T-helper 17 cell (primary cell): ENCODE data around the gene TIMM8A. TPM values are rescaled to one million over a fixed set of nuclear protein-coding genes. Genes with fewer than 3 reads are reported as not detected.
"Not testable (repeated sequence)": the region's sequence is repeated elsewhere in the genome, so short reads cannot be mapped to it uniquely, and the experiment has no call there.

Experiments used
- ATAC-seq: fragments of 150-1000 bp; cut with Tn5 transposase; 2 replicates; pipeline ENCODE4 v1.10.0; 2021; ENCODE audit warnings: mild to moderate bottlenecking, moderate library complexity
- DNase-seq, 3 donors: peaks; one replicate each; pipeline versions ENCODE4 v3.0.0 to v3.0.0-alpha.2; 2020 to 2021
- H3K9me3 ChIP-seq: one replicate; pipeline ENCODE4 v1.7.0; 2013; ENCODE audit warnings: low read length, mild to moderate bottlenecking; ENCODE audit not compliant: control insufficient read depth, poor library complexity, severe bottlenecking
- H3K27ac Mint-ChIP-seq: one replicate; pipeline ENCODE4 v1.8.0; 2022; ENCODE audit warnings: mild to moderate bottlenecking, moderate library complexity, mixed read lengths
- H3K27me3 Mint-ChIP-seq: one replicate; pipeline ENCODE4 v1.8.0; 2022; ENCODE audit warnings: mixed read lengths
- H3K36me3 Mint-ChIP-seq: one replicate; pipeline ENCODE4 v1.8.0; 2022; ENCODE audit warnings: low read depth, mixed read lengths
- H3K4me1 Mint-ChIP-seq: one replicate; pipeline ENCODE4 v1.8.0; 2022; ENCODE audit warnings: mild to moderate bottlenecking, mixed read lengths
- H3K4me3 Mint-ChIP-seq: one replicate; pipeline ENCODE4 v1.8.0; 2022; ENCODE audit warnings: mild to moderate bottlenecking, moderate library complexity, mixed read lengths
- total RNA-seq, 4 donors: library from RNA in 2 of 4; stranded (reverse) in 2 of 4; gene quantifications; one replicate each; pipeline ENCODE4 v1.2.3 and lab custom pipeline; 2022 to 2026

Gene TIMM8A
- total RNA-seq, 2 donors from 2014 or later, result 4.4 to 5.1 TPM

DNA sequence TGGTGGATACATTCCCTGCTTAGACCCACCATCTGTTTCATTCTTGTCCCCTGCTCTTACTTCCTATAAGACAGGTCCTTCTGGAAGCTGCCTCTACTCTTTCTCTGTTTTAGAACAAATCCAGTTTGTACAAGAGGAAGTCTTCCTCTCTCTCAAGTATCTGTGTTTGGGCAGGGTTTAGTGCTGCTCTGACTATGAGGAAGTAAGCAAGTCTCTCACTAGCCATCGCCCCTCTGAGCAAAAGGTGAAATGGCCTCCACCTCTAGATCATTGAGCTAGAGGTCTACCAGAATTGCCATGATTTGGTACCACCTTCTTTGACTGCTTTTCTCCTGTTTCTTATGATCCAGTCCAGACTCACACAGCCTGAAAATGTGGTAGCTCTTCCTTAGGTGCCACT is 29.0 kb upstream of the TIMM8A start:
- no peak for ATAC-seq
- Mint-ChIP-seq H3K27me3 (peaks cover 4% of the 10 kb centered on the region), H3K27ac (no peak overlapping the region), H3K4me1 (no peaks in the 10 kb centered on the region), H3K36me3 (no peaks in the 10 kb centered on the region), H3K4me3 (no peak overlapping the region)
- no peaks in the 10 kb centered on the region for H3K9me3 ChIP-seq
- no peak for DNase-seq

GRCh38 chrX:101370888-101371504 is 22.5 kb upstream of the TIMM8A start:
- H3K9me3 ChIP-seq, result no peaks in the 10 kb centered on the region
- H3K27me3 Mint-ChIP-seq, result peaks cover 4% of the 10 kb centered on the region
- H3K4me3 Mint-ChIP-seq, result no peak overlapping the region
- no peaks in the 10 kb centered on the region for H3K4me1 Mint-ChIP-seq
- DNase-seq (no peak), ATAC-seq (no peak)
- H3K27ac Mint-ChIP-seq, result no peak overlapping the region
- H3K36me3 Mint-ChIP-seq, result no peaks in the 10 kb centered on the region

DNA sequence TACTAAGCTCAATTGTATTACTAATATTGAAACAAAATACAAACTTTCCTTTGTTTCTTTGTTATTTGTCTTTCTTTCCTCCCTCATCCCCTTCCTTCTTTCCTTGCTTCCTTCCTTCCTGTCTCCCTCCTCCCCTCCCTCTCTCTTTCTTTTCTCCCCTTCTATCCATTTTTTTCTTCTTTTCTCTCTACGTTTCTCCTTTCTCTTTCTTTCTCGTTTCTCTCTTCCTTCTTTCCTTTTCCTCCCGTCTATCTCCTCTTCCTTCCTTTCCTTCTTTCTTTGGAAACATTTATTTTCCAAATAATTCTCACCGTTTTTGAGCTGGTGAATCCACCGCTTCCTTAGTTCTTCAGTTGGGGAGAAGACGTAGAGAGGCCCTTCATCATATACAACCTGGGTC is 21.1 kb upstream of the TIMM8A start:
- Mint-ChIP-seq H3K4me3 (no peak overlapping the region), H3K27me3 (no peaks in the 10 kb centered on the region), H3K27ac (no peak overlapping the region), H3K4me1 (no peaks in the 10 kb centered on the region), H3K36me3 (no peaks in the 10 kb centered on the region)
- no peak for DNase-seq
- no peak for ATAC-seq
- H3K9me3 ChIP-seq, result no peaks in the 10 kb centered on the region

- no peaks in the 10 kb centered on the region for H3K36me3 Mint-ChIP-seq
- ATAC-seq (peak; percentile 37), DNase-seq (no peak)
- H3K4me3 Mint-ChIP-seq, result no peak overlapping the region
- no peaks in the 10 kb centered on the region for H3K9me3 ChIP-seq
- no peaks in the 10 kb centered on the region for H3K27me3 Mint-ChIP-seq
- no peaks in the 10 kb centered on the region for H3K4me1 Mint-ChIP-seq
- H3K27ac Mint-ChIP-seq, result no peak overlapping the region
These were observed 20.3 kb upstream of the TIMM8A start for GRCh38 chrX:101368800-101369199.

DNA sequence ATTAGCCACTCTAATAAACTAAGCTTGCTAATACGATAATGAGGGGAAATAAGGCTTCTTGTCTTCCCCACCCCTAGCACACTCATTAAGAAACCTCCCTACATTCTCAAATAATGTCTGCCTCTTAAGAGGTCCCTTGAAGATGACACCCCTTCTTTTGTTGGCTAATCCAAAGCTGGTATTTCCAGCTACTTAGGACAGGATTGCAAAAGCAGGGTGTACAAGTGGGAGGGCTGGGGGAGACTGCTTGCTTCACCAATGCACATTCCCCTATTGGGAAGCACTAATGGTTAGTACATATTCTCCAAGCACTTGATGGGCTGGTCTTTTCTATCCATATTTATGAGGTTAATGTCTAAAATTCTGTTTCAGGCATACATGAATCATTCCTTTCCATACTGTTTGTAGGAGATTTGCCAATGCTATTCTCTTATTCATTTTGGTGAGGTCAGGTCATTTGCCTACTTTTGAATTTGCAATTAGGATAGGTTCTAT is 16.8 kb upstream of the TIMM8A start:
- H3K9me3 ChIP-seq, result no peaks in the 10 kb centered on the region
- no peak overlapping the region for H3K27ac Mint-ChIP-seq

GRCh38 chrX:101362757-101363156 is 14.2 kb upstream of the TIMM8A start:
- Mint-ChIP-seq H3K4me1 (no peaks in the 10 kb centered on the region), H3K27me3 (no peaks in the 10 kb centered on the region), H3K4me3 (no peak overlapping the region), H3K36me3 (no peaks in the 10 kb centered on the region), H3K27ac (no peak overlapping the region)
- no peak for DNase-seq
- H3K9me3 ChIP-seq, result no peaks in the 10 kb centered on the region
- no peak for ATAC-seq

More for the DNA sequence above, 16.8 kb upstream of the TIMM8A start:
- no peak overlapping the region for H3K4me3 Mint-ChIP-seq
- DNase-seq (no peak), ATAC-seq (no peak)
- no peaks in the 10 kb centered on the region for H3K36me3 Mint-ChIP-seq
- no peaks in the 10 kb centered on the region for H3K4me1 Mint-ChIP-seq
- no peaks in the 10 kb centered on the region for H3K27me3 Mint-ChIP-seq

DNA sequence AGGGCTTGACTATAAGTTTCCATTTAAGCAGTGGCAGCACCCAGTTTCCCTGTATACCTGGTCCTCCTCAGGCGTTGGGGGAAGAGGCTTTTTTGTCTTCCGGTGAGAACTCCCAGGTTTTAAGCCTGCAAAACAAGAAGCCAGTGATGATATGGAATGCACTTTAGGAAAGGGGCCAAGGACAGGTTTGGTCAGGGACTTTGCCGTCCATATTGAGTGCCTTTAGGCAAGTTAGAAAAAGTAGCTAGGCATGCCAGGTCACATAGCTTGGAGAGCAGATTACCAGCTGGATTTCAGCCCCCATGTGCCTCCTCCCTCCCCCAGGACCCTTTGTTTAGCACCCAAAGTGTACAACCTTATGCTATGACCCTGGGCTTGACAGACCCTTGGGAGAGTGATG is 13.6 kb upstream of the TIMM8A start:
- DNase-seq (no peak), ATAC-seq (no peak)
- Mint-ChIP-seq H3K36me3 (no peaks in the 10 kb centered on the region), H3K4me3 (no peak overlapping the region), H3K27ac (no peak overlapping the region), H3K27me3 (no peaks in the 10 kb centered on the region), H3K4me1 (no peaks in the 10 kb centered on the region)
- no peaks in the 10 kb centered on the region for H3K9me3 ChIP-seq

DNA sequence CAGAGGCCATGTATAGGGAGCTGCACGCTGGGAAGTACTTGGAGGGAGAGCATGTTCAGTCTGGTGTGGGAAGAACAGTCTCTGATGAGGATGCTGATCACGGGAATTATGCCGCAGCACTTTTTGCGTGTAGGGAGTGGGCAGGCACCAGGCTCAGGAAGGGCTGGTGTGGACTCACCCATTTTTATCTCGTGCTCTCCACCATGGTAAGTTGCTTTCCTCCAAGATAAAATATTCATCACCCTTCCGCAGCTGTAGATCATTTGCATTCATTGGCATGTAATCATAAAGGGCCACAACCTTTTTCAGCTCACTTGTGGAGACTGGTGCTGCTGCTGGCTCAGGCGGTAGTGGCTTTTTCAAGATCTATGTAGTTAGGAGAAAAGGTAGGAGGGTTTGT is 11.8 kb upstream of the TIMM8A start:
- H3K9me3 ChIP-seq, result no peaks in the 10 kb centered on the region
- H3K4me1 Mint-ChIP-seq, result no peaks in the 10 kb centered on the region
- H3K36me3 Mint-ChIP-seq, result no peaks in the 10 kb centered on the region
- DNase-seq, result no peak
- no peak overlapping the region for H3K27ac Mint-ChIP-seq
- no peak overlapping the region for H3K4me3 Mint-ChIP-seq
- no peaks in the 10 kb centered on the region for H3K27me3 Mint-ChIP-seq
- no peak for ATAC-seq

DNA sequence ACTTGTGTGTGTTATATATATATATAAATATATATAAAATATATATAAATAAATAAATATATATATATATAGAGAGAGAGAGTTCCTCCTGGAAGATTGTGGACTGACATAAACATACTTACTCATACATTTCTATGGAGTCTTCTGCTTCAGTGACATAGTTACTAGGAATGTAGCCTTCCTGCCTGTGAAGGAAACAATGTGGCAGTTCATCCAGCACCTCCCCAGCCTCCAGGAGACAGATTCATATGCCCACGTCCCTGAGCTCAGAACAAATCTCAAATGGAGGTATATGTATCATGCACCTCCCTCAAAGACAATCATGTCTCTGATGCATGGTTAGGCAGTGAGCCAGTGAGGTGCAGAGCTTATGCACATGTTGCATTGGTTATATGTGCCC is 11.4 kb upstream of the TIMM8A start:
- Mint-ChIP-seq H3K36me3 (no peaks in the 10 kb centered on the region), H3K4me1 (peaks cover 2% of the 10 kb centered on the region), H3K27ac (no peak overlapping the region), H3K4me3 (no peak overlapping the region), H3K27me3 (no peaks in the 10 kb centered on the region)
- no peak for ATAC-seq
- no peaks in the 10 kb centered on the region for H3K9me3 ChIP-seq
- no peak for DNase-seq

DNA sequence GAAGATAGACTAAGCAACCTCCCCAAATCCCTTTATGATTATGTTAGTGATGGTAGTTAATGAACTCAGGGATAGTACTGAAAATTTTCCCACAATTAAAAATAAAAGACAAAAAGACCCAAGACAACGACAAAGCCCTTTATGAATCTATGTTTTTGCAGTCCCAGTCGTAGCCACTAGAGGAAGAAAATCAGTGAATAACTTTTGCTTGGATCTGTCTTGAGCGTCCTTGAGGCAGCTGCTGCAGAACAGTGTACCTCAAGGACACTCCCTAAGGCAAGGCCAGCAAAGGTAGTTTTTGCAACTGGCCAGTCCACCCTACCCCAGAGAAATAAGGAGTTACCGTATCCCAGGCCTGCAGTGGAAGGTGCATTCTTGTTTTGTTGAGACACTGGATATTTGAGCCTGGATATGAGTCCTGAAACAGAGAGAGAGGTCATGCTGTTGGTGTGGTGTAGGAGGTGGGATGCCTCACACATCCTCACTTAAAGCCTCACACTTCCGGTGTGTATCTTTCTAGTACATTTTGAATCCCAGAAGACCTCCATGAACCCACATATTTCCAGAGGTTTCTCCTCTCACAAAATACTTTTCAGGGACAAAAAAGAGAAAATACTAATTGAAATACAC is 8.7 kb upstream of the TIMM8A start:
- Mint-ChIP-seq H3K4me3 (no peak overlapping the region), H3K4me1 (peaks cover 2% of the 10 kb centered on the region), H3K27ac (no peak overlapping the region), H3K36me3 (no peaks in the 10 kb centered on the region), H3K27me3 (no peaks in the 10 kb centered on the region)
- DNase-seq (no peak), ATAC-seq (no peak)
- no peaks in the 10 kb centered on the region for H3K9me3 ChIP-seq

GRCh38 chrX:101349193-101349562 is 636 bp upstream of the TIMM8A start:
- H3K36me3 Mint-ChIP-seq, result no peaks in the 10 kb centered on the region
- ATAC-seq (no peak), DNase-seq (no peak)
- no peaks in the 10 kb centered on the region for H3K9me3 ChIP-seq
- H3K27me3 Mint-ChIP-seq, result no peaks in the 10 kb centered on the region
- H3K27ac Mint-ChIP-seq, result peak overlapping the region; percentile 67
- no peaks in the 10 kb centered on the region for H3K4me1 Mint-ChIP-seq
- H3K4me3 Mint-ChIP-seq, result peak overlapping the region; percentile 86

DNA sequence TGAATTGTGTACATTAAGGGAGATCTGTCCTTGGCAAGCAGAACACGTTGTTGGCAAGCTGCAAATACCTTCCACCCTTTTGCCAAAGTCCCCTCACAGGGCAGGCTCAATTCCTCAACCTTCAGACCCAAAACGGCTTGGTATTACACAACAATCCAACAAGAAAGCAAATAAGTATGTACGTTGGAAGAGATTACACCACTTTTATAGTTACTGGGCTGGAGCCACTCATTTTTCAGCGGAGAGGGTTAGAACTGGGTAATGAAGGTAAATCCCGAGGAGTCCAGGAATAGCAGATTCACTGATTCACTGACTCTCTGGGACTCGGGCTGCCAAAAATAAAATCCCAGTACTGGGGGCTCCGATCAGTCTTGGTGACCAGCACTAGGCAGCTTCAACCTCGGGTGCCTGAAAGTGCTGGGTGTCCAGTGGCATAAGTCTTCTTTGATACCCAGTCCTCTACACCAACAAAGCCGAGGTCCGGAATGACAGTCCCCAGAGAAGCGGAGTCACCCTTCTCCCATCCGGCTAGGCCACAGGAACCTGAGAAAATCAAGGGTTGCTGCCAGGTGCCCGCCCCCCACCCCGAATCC is 587 bp downstream of the TIMM8A start:
- H3K27ac Mint-ChIP-seq, result peak overlapping the region; percentile 67
- no peaks in the 10 kb centered on the region for H3K4me1 Mint-ChIP-seq
- no peaks in the 10 kb centered on the region for H3K9me3 ChIP-seq
- no peaks in the 10 kb centered on the region for H3K36me3 Mint-ChIP-seq
- no peaks in the 10 kb centered on the region for H3K27me3 Mint-ChIP-seq
- peak overlapping the region; percentile 86 for H3K4me3 Mint-ChIP-seq
- DNase-seq (no peak), ATAC-seq (no peak)

DNA sequence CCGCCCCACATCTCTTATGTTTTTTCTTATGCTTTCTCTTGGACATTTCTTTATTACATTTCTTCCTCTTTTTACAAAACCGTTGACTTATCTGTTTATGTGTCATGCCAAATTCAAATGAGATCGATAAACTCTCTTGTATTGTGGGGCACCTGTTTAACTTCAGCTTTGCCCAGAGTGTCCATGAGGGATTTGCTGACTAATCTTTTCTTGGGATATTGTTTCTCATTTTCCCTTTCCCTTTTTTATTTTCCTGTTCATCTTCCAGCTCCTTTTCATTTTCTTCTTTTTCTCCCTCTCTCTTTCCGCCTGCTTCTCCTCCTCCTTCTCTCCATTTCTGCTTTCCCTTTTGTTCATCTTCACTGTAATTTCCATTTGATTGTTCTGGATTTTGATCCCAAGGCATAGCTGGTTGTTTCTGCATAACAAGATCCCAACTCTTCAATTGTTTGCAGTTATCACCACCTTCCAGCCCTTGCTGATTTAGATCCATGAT is 10.7 kb downstream of the TIMM8A start:
- Mint-ChIP-seq H3K27ac (no peak overlapping the region), H3K4me1 (no peaks in the 10 kb centered on the region), H3K36me3 (no peaks in the 10 kb centered on the region), H3K27me3 (no peaks in the 10 kb centered on the region), H3K4me3 (no peak overlapping the region)
- DNase-seq (no peak), ATAC-seq (no peak)
- no peaks in the 10 kb centered on the region for H3K9me3 ChIP-seq

DNA sequence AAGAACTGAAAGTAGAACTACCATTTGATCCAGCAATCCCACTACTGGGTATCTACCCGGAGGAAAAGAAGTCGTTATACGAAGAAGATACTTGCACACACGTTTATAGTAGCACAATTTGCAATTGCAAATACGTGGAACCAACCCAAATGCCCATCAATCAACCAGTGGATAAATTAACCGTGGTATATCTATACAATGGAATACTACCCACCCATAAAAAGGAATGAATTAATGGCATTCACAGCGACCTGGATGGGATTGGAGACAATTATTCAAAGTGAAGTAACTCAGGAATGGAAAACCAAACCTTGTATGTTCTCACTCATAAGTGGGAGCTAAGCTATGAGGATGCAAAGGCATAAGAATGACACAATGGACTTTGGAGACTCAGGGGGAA is 14.2 kb downstream of the TIMM8A start:
- H3K27ac Mint-ChIP-seq, DNase-seq, H3K4me1 Mint-ChIP-seq, ATAC-seq, H3K36me3 Mint-ChIP-seq, H3K9me3 ChIP-seq, H3K27me3 Mint-ChIP-seq, H3K4me3 Mint-ChIP-seq: not testable (repeated sequence)
